ENCODE data around the gene HAAO. TPM values are rescaled to one million over a fixed set of nuclear protein-coding genes. Genes with fewer than 3 reads are reported as not detected.

HAAO gene
- total RNA-seq, 1 donor from 2014 or later, result 0.93 TPM

- intact Hi-C loops (cut with micrococcal nuclease), result no loop called here
These were observed 2.1 kb upstream of the HAAO start for GRCh38 chr2:42794271-42795046.

- intact Hi-C loops (cut with micrococcal nuclease), result no loop called here
These were observed 1.2 kb upstream of the HAAO start for GRCh38 chr2:42793334-42794270.

- intact Hi-C loops (cut with micrococcal nuclease), result no loop called here
These were observed 248 bp downstream of the HAAO start for GRCh38 chr2:42792087-42792582.

- intact Hi-C loops (cut with micrococcal nuclease), result no loop called here
These were observed 777 bp downstream of the HAAO start for GRCh38 chr2:42791606-42792005.

GRCh38 chr2:42789751-42790150 lies 2.6 kb downstream of the HAAO start:
- intact Hi-C loops (cut with micrococcal nuclease), result no loop called here

- intact Hi-C loops (cut with micrococcal nuclease), result no loop called here
These were observed 3.5 kb downstream of the HAAO start for GRCh38 chr2:42788882-42789281.

- intact Hi-C loops (cut with micrococcal nuclease), result no loop called here
These were observed 3.9 kb downstream of the HAAO start for GRCh38 chr2:42788478-42788793.

GRCh38 chr2:42787788-42788477 lies 4.5 kb downstream of the HAAO start:
- intact Hi-C loops (cut with micrococcal nuclease), result no loop called here

GRCh38 chr2:42787424-42787787 lies 5.0 kb downstream of the HAAO start:
- intact Hi-C loops (cut with micrococcal nuclease), result no loop called here

GRCh38 chr2:42786561-42787345 lies 5.6 kb downstream of the HAAO start:
- intact Hi-C loops (cut with micrococcal nuclease), result no loop called here

- intact Hi-C loops (cut with micrococcal nuclease), result no loop called here
These were observed 8.0 kb downstream of the HAAO start for GRCh38 chr2:42784204-42784880.

- intact Hi-C loops (cut with micrococcal nuclease), result no loop called here
These were observed 8.9 kb downstream of the HAAO start for GRCh38 chr2:42783511-42783910.

GRCh38 chr2:42781181-42781580 lies 11.2 kb downstream of the HAAO start:
- intact Hi-C loops (cut with micrococcal nuclease), result no loop called here

- intact Hi-C loops (cut with micrococcal nuclease), result no loop called here
These were observed 14.2 kb downstream of the HAAO start for GRCh38 chr2:42777883-42778805.

- intact Hi-C loops (cut with micrococcal nuclease), result no loop called here
These were observed 16.6 kb downstream of the HAAO start for GRCh38 chr2:42775810-42776209.

GRCh38 chr2:42775186-42775585 lies 17.2 kb downstream of the HAAO start:
- intact Hi-C loops (cut with micrococcal nuclease), result no loop called here

- intact Hi-C loops (cut with micrococcal nuclease), result no loop called here
These were observed 20.7 kb downstream of the HAAO start for GRCh38 chr2:42771546-42772153.

- intact Hi-C loops (cut with micrococcal nuclease), result no loop called here
These were observed 21.9 kb downstream of the HAAO start for GRCh38 chr2:42770288-42771131.

All from T-helper 1 cell treated with Interleukin-12 subunit alpha and Interleukin-12 subunit beta and Interleukin-4 antibody, amounts not matched to agents 30 ng/mL and 1 ng/mL, for 36 hours (primary cell).